Activated T-helper 17 cell treated with anti-CD3 and anti-CD28 coated beads, Interleukin-2, amount 50 U/mL, for 72 hours (primary cell): ENCODE results near the gene KCNN4. TPM values are rescaled to one million over a fixed set of nuclear protein-coding genes. Genes with fewer than 3 reads are reported as not detected.

Experiments used
- ATAC-seq: fragments of 150-1000 bp; cut with Tn5 transposase; replicated peaks from 2 replicates; pipeline ENCODE4 v1.10.0; 2021; ENCODE audit warnings: mild to moderate bottlenecking, moderate library complexity
- H3K27ac Mint-ChIP-seq: one replicate; pipeline ENCODE4 v1.8.0; 2022; ENCODE audit warnings: mixed read lengths
- H3K27me3 Mint-ChIP-seq: one replicate; pipeline ENCODE4 v1.8.0; 2022; ENCODE audit warnings: mixed read lengths
- H3K36me3 Mint-ChIP-seq: one replicate; pipeline ENCODE4 v1.8.0; 2022; ENCODE audit warnings: low read depth, mild to moderate bottlenecking, mixed read lengths
- H3K4me1 Mint-ChIP-seq: one replicate; pipeline ENCODE4 v1.8.0; 2022; ENCODE audit warnings: mixed read lengths
- H3K4me3 Mint-ChIP-seq: one replicate; pipeline ENCODE4 v1.8.0; 2022; ENCODE audit warnings: mild to moderate bottlenecking, mixed read lengths
- H3K9me3 Mint-ChIP-seq: one replicate; pipeline ENCODE4 v1.8.0; 2022; ENCODE audit warnings: mixed read lengths
- total RNA-seq, 2 donors: library from RNA; stranded (reverse); gene quantifications; one replicate each; pipeline ENCODE4 v1.2.3, GENCODE V29; 2022

KCNN4 gene
- total RNA-seq, 2 donors from 2014 or later = 116 to 385 TPM

GRCh38 chr19:43718627-43719377 is 62.0 kb downstream of the KCNN4 start:
- Mint-ChIP-seq H3K36me3 (no peaks in the 10 kb centered on the region), H3K4me1 (no peaks in the 10 kb centered on the region), H3K27me3 (peaks cover 3% of the 10 kb centered on the region), H3K9me3 (no peaks in the 10 kb centered on the region), H3K4me3 (no peak overlapping the region), H3K27ac (no peak overlapping the region)
- ATAC-seq = no peak

Other genes with a start within 250 kb of the KCNN4 start
- 1 to 10 TPM in 1 of 2 donors, under 1 TPM in 1; 0.86 to 1.7 TPM for gene ZNF575, start 247.8 kb downstream of the KCNN4 start, total RNA-seq
- gene XRCC1, start 205.4 kb downstream of the KCNN4 start, total RNA-seq = 10 to 100 TPM; 33.8 to 34.9 TPM
- gene PINLYP, start 205.2 kb downstream of the KCNN4 start, total RNA-seq = 1 to 10 TPM; 4.6 to 6.2 TPM
- gene IRGQ, start 184.8 kb downstream of the KCNN4 start, total RNA-seq = 10 to 100 TPM; 18.3 to 22.1 TPM
- gene ZNF576, start 184.4 kb downstream of the KCNN4 start, total RNA-seq = 10 to 100 TPM; 17.8 to 23.3 TPM
- gene SRRM5, start 168.9 kb downstream of the KCNN4 start, total RNA-seq = 1 to 10 TPM in 1 of 2 donors, under 1 TPM in 1; 0.74 to 1.4 TPM
- gene ZNF428, start 161.3 kb downstream of the KCNN4 start, total RNA-seq = 10 to 100 TPM; 12.9 to 27.6 TPM
- under 1 TPM; 0.22 to 0.61 TPM for gene CADM4, start 141.1 kb downstream of the KCNN4 start, total RNA-seq
- 10 to 100 TPM; 11.2 to 52.5 TPM for gene PLAUR, start 110.8 kb downstream of the KCNN4 start, total RNA-seq
- not detected for gene IRGC, start 64.9 kb downstream of the KCNN4 start, total RNA-seq
- 100 to 1,000 TPM in 1 of 2 donors, 10 to 100 TPM in 1; 70.4 to 109 TPM for gene SMG9, start 26.0 kb downstream of the KCNN4 start, total RNA-seq
- 1 to 10 TPM in 1 of 2 donors, under 1 TPM in 1; 0.73 to 6.6 TPM for gene LYPD5, start 21.5 kb upstream of the KCNN4 start, total RNA-seq
- 10 to 100 TPM in 1 of 2 donors, 1 to 10 TPM in 1; 7.7 to 12.3 TPM for gene ZNF283, start 46.3 kb upstream of the KCNN4 start, total RNA-seq
- gene ZNF404, start 103.0 kb upstream of the KCNN4 start, total RNA-seq = 1 to 10 TPM; 1.5 to 2.1 TPM
- 10 to 100 TPM; 10.7 to 17.8 TPM for gene ZNF45, start 154.3 kb upstream of the KCNN4 start, total RNA-seq
- 1 to 10 TPM; 1.2 to 4.2 TPM for gene ZNF221, start 170.3 kb upstream of the KCNN4 start, total RNA-seq
- gene ZNF155, start 203.2 kb upstream of the KCNN4 start, total RNA-seq = 1 to 10 TPM; 3.6 to 9.7 TPM
- gene ZNF230, start 222.0 kb upstream of the KCNN4 start, total RNA-seq = 1 to 10 TPM; 4.5 to 5.0 TPM
- gene ZNF222, start 244.4 kb upstream of the KCNN4 start, total RNA-seq = 1 to 10 TPM; 1.6 to 3.6 TPM